NCI-H748 (cell line): Measurements from ENCODE around the gene ARCN1.
A peak's percentile ranks its signal among the peaks of the same experiment; 100 is the strongest.

Experiments used
- DNase-seq: peaks from one replicate; lab custom pipeline; 2025; ENCODE audit not compliant: unreplicated experiment; lab: John Stamatoyannopoulos, UW

ARCN1 gene

DNA sequence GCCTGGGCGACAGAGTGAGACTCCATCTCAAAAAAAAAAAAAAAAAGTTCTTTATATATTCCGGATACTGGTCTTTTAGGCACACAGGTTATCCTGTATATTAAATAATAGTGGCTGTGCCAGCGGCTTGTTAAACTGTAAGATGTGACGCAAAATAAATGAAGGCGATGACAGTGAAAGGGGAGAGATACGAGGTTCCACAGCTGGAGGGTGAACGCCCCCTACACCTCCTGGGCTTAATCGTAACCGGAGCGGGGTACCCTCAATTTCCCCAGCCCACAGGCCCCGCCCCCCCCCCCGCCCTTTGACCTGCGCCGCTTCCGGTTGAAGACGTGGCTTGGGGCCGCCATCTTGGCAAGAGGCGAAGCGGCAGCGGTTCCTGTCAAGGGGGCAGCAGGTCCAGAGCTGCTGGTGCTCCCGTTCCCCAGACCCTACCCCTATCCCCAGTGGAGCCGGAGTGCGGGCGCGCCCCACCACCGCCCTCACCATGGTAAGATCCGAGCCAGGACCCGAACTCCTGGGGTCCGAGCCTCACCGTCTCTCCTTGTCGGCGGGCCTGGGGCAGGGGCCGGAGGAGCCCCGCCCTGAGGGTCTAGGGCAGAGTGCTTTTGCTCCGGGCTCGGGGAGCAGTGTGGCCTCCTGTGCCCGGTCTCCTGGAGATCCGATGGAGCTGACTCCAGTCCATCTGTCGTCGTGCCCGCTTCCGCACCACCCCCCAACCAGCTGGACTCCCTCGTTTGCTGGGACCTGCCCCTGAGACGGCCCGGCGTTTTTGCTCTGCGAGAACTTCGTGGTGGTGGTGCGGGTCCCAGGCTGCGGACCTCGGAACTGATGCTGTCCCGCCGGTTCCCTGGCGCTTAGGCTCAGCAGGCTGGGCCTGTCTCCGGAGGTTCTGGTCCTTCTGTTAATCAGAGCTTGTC lies at the start of gene ARCN1:
ARCN1 (plus strand) TSS at position 349 of the 920 bp plus-strand sequence; CDS start at position 488, 139 bp downstream.
- DNase-seq, result peak; percentile 76

DNA sequence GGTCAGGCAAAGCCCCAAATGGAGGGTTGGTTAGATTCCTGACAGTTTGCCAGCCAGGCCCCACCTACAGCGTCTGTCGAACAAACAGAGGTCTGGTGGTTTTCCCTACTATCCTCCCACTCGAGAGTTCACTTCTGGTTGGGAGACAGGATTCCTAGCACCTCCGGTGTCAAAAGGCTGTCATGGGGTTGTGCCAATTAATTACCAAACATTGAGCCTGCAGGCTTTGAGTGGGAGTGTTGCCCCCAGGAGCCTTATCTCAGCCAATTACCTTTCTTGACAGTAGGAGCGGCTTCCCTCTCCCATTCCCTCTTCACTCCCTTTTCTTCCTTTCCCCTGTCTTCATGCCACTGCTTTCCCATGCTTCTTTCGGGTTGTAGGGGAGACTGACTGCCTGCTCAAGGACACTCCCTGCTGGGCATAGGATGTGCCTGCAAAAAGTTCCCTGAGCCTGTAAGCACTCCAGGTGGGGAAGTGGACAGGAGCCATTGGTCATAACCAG lies 49.6 kb upstream of the ARCN1 start:
- DNase-seq, result no peak

DNA sequence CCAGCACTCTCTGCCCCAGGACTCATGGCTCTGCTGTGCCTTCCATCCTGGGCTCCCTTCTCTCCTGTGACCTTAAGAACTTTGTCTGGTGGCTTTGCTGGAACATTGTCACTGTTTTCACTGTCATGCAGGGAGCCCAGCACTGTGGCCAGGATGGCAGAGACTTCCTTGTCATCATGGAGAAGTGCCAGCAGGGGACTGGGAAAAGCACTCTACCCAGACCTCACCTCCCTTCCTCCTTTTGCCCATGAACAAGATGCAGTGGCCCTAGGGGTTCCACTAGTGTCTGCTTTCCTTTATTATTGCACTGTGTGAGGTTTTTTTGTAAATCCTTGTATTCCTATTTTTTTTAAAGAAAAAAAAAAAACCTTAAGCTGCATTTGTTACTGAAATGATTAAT lies 47.9 kb upstream of the ARCN1 start:
- DNase-seq, result no peak

DNA sequence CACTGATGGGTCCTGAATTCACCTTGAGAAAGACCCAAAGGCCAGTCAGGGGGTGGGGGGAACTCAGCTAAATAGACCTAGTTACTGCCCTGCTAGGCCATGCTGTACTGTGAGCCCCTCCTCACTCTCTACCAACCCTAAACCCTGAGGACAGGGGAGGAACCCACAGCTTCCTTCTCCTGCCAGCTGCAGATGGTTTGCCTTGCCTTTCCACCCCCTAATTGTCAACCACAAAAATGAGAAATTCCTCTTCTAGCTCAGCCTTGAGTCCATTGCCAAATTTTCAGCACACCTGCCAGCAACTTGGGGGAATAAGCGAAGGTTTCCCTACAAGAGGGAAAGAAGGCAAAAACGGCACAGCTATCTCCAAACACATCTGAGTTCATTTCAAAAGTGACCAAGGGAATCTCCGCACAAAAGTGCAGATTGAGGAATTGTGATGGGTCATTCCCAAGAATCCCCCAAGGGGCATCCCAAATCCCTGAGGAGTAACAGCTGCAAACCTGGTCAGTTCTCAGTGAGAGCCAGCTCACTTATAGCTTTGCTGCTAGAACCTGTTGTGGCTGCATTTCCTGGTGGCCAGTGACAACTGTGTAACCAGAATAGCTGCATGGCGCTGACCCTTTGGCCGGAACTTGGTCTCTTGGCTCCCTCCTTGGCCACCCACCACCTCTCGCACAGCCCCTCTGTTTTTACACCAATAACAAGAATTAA lies 47.3 kb upstream of the ARCN1 start:
- DNase-seq, result no peak

DNA sequence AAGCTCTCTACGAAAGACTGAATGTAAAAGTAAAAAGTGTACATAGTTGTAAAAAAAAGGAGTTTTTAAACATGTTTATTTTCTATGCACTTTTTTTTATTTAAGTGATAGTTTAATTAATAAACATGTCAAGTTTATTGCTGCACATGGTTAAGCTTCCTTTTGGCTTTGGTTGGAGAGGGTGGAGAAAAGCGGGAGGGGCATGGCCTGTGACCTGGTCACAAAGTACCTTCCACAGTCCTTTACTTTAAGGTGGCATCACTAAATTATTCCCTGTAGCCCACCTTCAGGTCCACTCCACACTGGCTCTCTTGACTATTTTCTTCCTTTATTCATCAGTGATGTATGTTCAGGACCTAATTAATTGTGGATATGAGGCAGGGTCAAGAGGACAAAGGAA lies 45.5 kb upstream of the ARCN1 start:
- DNase-seq, result no peak

DNA sequence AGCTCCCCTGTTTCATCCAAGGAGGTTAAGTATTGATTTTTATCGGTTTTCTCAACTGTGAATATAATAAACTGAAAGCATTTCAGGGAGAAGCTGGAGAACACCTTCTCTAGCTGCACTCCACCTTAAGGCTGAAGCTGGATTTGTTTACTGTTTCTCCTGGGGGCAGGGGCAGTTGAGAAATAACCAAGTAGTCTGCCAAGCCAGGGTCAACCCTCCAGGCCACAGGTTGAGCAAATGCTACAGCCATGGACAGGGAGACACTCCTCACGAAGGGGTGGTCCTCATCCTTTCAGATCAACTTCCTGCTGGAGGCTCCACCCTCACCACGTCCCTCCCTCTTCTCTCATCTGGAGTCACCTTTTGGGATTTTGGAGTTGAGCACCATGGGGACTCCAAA lies 45.1 kb upstream of the ARCN1 start, which contains the start of gene TTC36:
TTC36 (plus strand) TSS at position 366 of the 400 bp plus-strand sequence; CDS start at position 387, 21 bp downstream.
- DNase-seq, result no peak

DNA sequence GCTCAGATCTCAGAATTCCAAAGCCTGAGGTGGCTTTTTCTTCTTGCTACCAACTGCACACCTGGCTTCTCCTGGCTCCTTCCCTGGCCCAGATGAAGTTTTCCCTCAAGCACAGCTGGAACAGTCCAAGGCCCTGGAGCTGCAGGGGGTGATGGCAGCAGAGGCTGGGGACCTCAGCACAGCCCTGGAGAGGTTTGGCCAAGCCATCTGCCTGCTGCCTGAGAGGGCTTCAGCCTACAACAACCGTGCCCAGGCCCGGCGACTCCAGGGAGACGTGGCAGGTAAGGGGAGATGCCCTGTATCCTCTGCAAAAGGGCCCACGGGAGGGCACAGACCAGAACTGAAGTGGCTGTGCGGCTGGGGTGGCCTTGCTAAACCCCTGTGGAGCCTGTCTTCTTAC lies 43.7 kb upstream of the ARCN1 start:
- DNase-seq, result no peak

DNA sequence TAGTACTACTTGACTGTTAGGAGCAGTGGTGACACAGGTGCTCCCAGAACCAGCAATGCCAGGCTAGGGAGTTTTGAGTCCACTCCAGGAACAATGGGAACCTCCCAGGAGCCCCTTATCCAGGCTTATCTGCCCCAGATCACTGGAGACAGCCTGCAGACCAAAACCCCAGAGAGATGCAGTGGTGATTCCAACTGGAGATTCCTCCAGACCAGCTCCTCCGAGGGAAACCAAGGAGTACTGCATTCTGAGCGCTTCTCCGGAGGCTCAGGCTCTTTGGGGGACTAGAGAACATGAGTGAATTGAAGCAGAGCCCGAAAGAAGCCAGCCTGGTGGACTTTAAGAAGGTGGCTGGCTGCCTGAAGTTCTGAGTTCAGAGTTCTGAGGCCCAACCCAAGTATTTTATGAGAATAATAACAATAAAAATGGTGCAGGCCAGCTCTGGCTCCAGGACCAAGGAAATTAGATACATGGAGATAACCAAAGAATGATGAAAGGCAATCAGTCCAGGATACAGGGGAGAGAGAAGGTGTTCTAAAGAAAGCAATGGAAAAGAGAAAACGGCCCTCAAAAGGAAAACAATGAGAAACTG lies 42.5 kb upstream of the ARCN1 start:
- DNase-seq, result peak; percentile 7

DNA sequence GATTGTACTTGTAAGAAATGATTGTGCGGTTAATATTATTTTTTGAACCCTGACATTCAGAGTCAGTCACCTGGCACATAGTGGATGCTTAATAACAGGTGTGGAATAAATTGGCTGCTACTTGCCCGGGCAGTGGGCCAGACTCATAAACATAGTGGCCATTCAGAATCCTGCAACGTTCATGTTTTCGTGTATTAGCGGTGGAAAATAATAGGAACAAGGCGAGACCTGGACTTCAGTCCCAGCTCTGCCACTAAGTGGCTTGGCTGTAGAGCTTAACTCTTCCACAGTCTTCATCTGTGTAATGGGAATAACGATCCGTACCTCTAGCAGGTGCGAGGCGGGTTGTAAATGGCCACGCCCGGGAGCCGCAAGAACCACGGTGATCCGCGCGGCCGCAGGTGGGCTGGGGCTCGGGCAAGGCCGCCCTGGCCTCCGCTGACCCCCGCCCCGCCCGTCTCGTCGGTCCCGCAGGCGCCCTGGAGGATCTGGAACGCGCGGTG lies 42.0 kb upstream of the ARCN1 start:
- peak; percentile 81 for DNase-seq

DNA sequence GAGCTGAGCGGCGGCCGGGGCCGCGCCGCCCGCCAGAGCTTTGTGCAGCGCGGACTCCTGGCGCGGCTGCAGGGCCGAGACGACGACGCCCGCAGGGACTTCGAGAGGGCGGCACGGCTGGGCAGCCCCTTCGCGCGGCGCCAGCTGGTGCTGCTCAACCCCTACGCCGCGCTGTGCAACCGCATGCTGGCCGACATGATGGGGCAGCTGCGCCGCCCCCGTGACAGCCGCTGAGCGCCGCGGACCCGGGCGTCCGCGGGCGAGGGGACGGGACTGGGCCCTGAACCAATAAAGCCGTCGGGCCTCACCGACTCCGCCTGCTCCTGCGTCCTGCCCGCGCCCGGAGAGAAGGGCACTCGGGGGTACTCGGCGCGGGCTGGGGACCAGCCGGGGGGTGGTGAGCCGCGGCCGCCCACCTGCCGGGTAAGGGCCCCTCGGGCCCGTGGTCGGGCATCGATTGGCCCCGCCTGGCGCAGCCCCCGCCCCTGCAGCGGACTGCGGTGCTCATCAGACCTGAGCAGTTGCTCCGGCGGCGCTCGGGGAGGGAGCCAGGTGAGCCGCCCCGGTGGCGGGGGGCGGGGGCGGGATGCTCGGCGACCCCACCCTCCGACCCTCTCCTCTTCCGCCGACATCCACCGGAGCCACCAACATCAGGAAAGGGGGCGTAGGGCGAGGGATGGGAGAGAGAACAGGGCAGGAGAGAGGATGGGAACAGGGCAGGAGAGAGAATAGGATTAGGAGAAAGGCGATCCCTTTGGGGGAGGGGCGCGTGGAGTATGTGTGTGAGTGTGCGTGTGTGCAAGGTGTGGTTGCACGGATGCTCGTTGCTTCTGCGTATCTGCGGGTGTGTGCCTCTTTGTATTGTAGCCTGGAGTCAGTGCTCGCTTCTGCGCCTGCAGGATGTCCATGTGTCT lies 41.3 kb upstream of the ARCN1 start, which contains the start of gene TMEM25:
TMEM25 (plus strand) TSS at position 510 of the 914 bp plus-strand sequence. CDS start 610 bp downstream, outside the sequence.
- DNase-seq, result peak; percentile 79

DNA sequence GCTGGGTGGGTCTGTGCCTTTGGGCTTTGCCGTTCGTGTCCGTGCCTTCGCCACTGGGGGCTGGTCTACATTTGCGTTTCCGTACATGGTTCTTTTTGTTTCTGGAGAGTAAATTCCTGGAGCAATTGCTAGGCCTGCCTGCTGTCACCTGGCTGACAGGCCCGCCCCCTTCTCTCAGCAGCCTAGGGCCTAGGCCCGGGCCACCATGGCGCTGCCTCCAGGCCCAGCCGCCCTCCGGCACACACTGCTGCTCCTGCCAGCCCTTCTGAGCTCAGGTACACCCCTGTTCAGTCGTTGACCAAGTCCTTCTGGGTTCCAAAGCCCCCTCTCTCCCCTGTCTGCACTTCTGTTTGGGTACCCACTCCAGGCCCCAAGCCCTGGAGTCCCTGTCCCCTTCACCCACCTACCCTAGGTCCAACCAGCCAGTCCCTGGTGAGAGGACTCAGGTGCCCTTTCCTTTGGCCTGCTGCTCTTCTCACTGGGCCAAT lies 40.6 kb upstream of the ARCN1 start:
- no peak for DNase-seq

DNA sequence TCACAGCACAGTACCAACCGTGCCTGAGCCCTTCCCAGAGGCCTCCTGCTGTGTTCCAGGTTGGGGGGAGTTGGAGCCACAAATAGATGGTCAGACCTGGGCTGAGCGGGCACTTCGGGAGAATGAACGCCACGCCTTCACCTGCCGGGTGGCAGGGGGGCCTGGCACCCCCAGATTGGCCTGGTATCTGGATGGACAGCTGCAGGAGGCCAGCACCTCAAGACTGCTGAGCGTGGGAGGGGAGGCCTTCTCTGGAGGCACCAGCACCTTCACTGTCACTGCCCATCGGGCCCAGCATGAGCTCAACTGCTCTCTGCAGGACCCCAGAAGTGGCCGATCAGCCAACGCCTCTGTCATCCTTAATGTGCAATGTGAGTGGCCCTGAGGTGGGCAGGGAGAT lies 40.1 kb upstream of the ARCN1 start:
- no peak for DNase-seq

DNA sequence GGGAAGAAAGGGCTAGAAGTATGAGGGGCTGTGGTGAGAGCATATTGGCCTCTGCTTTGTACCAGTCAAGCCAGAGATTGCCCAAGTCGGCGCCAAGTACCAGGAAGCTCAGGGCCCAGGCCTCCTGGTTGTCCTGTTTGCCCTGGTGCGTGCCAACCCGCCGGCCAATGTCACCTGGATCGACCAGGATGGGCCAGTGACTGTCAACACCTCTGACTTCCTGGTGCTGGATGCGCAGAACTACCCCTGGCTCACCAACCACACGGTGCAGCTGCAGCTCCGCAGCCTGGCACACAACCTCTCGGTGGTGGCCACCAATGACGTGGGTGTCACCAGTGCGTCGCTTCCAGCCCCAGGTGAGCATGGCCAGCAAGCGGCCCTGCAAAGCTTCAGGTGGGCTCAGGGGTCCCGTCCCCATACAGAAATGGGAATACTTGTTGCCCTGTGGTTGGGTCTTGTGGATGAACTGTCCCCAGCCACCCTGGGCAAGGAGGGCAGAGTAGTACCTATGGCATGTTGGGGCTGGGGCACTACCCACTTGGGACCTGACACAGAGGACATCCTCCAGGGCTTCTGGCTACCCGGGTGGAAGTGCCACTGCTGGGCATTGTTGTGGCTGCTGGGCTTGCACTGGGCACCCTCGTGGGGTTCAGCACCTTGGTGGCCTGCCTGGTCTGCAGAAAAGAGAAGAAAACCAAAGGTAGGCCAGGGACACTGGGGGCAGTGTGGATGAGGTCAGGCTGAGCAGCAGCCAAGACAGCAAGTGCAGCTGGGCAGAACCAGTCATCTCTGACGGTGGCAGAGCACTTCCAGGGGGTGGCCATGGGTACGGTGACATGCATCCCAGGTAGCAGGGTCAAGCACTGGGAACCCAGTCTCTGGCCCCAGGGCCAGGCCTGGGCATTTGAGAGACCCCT lies 39.1 kb upstream of the ARCN1 start:
- no peak for DNase-seq

DNA sequence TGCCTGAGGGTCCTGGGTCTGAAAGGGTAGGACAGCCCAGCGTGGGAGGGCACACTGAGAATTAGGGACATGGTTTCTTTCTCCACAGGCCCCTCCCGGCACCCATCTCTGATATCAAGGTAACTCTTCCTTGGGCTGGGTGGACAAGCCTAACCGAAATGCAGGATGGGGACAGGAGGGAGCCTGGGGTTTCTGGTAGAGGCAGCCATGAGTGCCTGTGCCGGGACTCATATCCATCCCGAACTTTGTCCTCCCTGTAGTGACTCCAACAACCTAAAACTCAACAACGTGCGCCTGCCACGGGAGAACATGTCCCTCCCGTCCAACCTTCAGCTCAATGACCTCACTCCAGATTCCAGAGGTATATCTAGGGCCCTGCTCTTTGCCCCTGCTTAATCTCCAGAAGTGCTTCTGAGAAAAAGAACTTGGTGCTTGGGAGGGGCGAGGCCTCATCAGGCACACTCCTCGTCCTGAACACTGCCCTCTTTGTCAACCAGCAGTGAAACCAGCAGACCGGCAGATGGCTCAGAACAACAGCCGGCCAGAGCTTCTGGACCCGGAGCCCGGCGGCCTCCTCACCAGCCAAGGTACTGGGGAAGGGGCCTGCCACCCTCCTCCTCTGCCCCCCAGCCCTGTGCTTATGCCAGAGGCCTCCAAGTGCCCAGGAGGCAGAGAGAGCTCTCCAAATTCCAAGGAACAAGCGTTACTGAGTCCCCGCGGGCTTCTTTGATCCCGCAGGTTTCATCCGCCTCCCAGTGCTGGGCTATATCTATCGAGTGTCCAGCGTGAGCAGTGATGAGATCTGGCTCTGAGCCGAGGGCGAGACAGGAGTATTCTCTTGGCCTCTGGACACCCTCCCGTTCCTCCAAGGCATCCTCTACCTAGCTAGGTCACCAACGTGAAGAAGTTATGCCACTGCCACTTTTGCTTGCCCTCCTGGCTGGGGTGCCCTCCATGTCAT lies 38.2 kb upstream of the ARCN1 start:
- no peak for DNase-seq

DNA sequence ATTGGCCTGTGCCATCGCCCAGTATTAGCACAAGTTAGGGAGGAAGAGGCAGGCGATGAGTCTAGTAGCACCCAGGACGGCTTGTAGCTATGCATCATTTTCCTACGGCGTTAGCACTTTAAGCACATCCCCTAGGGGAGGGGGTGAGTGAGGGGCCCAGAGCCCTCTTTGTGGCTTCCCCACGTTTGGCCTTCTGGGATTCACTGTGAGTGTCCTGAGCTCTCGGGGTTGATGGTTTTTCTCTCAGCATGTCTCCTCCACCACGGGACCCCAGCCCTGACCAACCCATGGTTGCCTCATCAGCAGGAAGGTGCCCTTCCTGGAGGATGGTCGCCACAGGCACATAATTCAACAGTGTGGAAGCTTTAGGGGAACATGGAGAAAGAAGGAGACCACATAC lies 36.9 kb upstream of the ARCN1 start:
- no peak for DNase-seq

DNA sequence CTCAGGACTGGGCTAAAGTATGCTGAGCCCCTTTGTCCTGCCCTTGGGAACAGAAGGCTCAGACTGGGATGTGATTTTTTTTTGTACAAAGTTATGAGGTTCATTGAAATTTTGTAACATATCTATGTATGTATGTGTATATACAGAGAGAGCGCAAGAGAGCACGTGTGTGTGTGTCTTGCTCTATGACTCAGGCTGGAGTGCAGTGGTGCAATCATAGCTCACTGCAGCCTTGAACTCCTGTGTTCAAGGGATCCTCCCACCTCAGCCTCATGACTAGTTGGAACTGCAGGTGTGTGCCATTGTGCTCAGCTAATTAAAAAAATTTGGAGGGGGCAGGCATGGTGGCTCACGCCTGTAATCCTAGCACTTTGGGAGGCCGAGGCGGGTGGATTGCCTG lies 35.5 kb upstream of the ARCN1 start:
- DNase-seq, result no peak

DNA sequence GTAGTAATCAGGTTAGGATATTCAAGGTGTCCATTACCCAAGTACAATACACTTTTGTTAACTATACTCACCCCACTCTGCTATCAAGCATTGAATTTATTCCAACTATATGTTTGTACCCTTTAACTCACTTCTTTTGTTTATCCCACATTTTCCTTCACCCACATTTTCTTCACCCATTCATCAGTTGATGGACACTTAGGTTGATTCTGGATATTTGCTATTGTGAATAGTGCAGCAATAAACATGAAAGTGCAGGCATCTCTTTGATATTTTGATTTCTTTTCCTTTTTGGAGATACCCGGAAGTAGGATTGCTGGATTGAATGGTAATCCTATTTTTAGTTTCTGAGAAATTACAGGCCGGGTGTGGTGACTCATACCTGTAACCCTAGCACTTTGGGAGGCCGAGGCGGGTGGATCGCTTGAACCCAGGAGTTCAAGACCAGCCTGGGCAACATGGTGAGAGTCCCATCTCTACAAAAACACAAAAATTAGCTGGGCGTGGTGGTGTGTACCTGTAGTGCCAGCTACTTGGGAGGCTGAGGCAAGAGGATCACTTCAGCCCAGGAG lies 34.7 kb upstream of the ARCN1 start:
- DNase-seq, result no peak
